Tibial nerve (tissue), 3 donors: ENCODE measurements around the gene DNAH10.

Experiments
- CTCF ChIP-seq, 5 experiments: fragments of 200-600 bp in 3 of 5; fragments of 450-650 bp in 2 of 5; sonication (generic) in 3 of 5; IDR thresholded peaks; one replicate each; pipeline ENCODE4 v1.5.1; 2016 to 2019; ENCODE audit warnings: antibody characterized with exemption in 5 of 5, mild to moderate bottlenecking in 3 of 5, moderate library complexity in 2 of 5
- POLR2A ChIP-seq, 2 donors: fragments of 450-650 bp; IDR thresholded peaks; one replicate each; pipeline ENCODE4 v1.6.1; 2017; ENCODE audit warnings: antibody characterized with exemption in 2 of 2, mild to moderate bottlenecking in 2 of 2, moderate library complexity in 2 of 2

- TF ChIP-seq CTCF (IDR thresholded peaks at IDR 0.05) (no peak), POLR2A (IDR thresholded peaks at IDR 0.05) (no peak)
These were observed 211.6 kb downstream of the DNAH10 start for GRCh38 chr12:123973552-123974341.
